ENCODE measurements around the gene SMPD2.

Gene SMPD2

GRCh38 chr6:109455437-109456110 lies 15.1 kb downstream of the SMPD2 start, which contains the start of gene MICAL1:
Gene MICAL1, minus strand, starts transcription at chr6:109455772. Its CDS starts 1,576 bp downstream, at chr6:109454196.
- H2AK5ac ChIP-seq (ENCODE audit: low read length) = peak within 1 kb of the TSS; percentile 75
- H3K4me3 ChIP-seq (ENCODE audit: low read depth, low read length) = peak within 1 kb of the TSS; percentile 79
- H3K79me1 ChIP-seq (ENCODE audit: low read length) = peaks cover 9% of the 10 kb centered on the region
- peaks cover 1% of the 10 kb centered on the region for H3K9me3 ChIP-seq (ENCODE audit: insufficient read depth, low read depth, low read length)
- H3K18ac ChIP-seq (ENCODE audit: low read length) = peak within 1 kb of the TSS; percentile 86
- WGBS (ENCODE audit: extremely low coverage, insufficient coverage, insufficient read length) = no CpG with 5 or more reads among the region's 70 CpGs
- no peaks in the 10 kb centered on the region for H3K27me3 ChIP-seq (ENCODE audit: insufficient read depth, low read length)
- H3K9ac ChIP-seq (ENCODE audit: low read length) = peak within 1 kb of the TSS; percentile 80
- H3K23ac ChIP-seq (ENCODE audit: low read length) = no peak within 1 kb of the TSS
- H3K4me1 ChIP-seq (ENCODE audit: control insufficient read depth in 1 of 2, insufficient read depth in 2 of 2, low read length in 2 of 2) = peaks cover 5 to 9% of the 10 kb centered on the region in 2 experiments
- H2AFZ ChIP-seq (ENCODE audit: insufficient read depth, low read length, poor library complexity) = peak within 1 kb of the TSS; percentile 79
- peaks cover 21 to 22% of the 10 kb centered on the region in 2 experiments for H3K36me3 ChIP-seq (ENCODE audit: control insufficient read depth in 1 of 2, insufficient read depth in 2 of 2, low read length in 2 of 2)
- H3K27ac ChIP-seq (ENCODE audit: low read depth, low read length) = peak within 1 kb of the TSS; percentile 10
- peak; percentile 36 to 56 for DNase-seq
- peak within 1 kb of the TSS; percentile 73 for H2BK120ac ChIP-seq (ENCODE audit: insufficient read depth, low read length, poor library complexity)
- H3K79me2 ChIP-seq (ENCODE audit: control insufficient read depth, insufficient read depth, low read length, poor library complexity) = peaks cover 7% of the 10 kb centered on the region
- H4K8ac ChIP-seq (ENCODE audit: low read depth, low read length) = peak within 1 kb of the TSS; percentile 83
- H3K4ac ChIP-seq (ENCODE audit: low read depth, low read length) = peak within 1 kb of the TSS; percentile 56
- H3K14ac ChIP-seq (ENCODE audit: low read length) = peak within 1 kb of the TSS; percentile 90
- H2BK5ac ChIP-seq (ENCODE audit: low read depth, low read length, poor library complexity) = peak within 1 kb of the TSS; percentile 32
- H4K91ac ChIP-seq (ENCODE audit: low read depth, low read length) = peak within 1 kb of the TSS; percentile 93
- peak within 1 kb of the TSS; percentile 83 for H4K12ac ChIP-seq (ENCODE audit: low read depth, low read length)
- H2BK12ac ChIP-seq (ENCODE audit: low read length) = no peak within 1 kb of the TSS
- peak within 1 kb of the TSS; percentile 98 for H3K4me2 ChIP-seq (ENCODE audit: low read length)

GRCh38 chr6:109456111-109456583 lies 15.6 kb downstream of the SMPD2 start:
- no peak for DNase-seq

GRCh38 chr6:109456710-109457561 lies 16.4 kb downstream of the SMPD2 start:
- Histone ChIP-seq H3K18ac (ENCODE audit: low read length) (no peak overlapping the region), H3K4ac (ENCODE audit: low read depth, low read length) (no peak overlapping the region), H3K4me2 (ENCODE audit: low read length) (peak overlapping the region; percentile 98), H4K8ac (ENCODE audit: low read depth, low read length) (no peak overlapping the region), H2AFZ (ENCODE audit: insufficient read depth, low read length, poor library complexity) (no peak overlapping the region), H3K23ac (ENCODE audit: low read length) (no peak overlapping the region), H3K4me1 (ENCODE audit: control insufficient read depth in 1 of 2, insufficient read depth in 2 of 2, low read length in 2 of 2) (peaks cover 5 to 9% of the 10 kb centered on the region in 2 experiments), H3K79me1 (ENCODE audit: low read length) (peaks cover 9% of the 10 kb centered on the region), H4K91ac (ENCODE audit: low read depth, low read length) (no peak overlapping the region), H2AK5ac (ENCODE audit: low read length) (no peak overlapping the region), H3K79me2 (ENCODE audit: control insufficient read depth, insufficient read depth, low read length, poor library complexity) (peaks cover 7% of the 10 kb centered on the region), H3K27ac (ENCODE audit: low read depth, low read length) (no peak overlapping the region), H2BK5ac (ENCODE audit: low read depth, low read length, poor library complexity) (no peak overlapping the region), H3K27me3 (ENCODE audit: insufficient read depth, low read length) (no peaks in the 10 kb centered on the region), H3K9me3 (ENCODE audit: insufficient read depth, low read depth, low read length) (peaks cover 1% of the 10 kb centered on the region), H3K36me3 (ENCODE audit: control insufficient read depth in 1 of 2, insufficient read depth in 2 of 2, low read length in 2 of 2) (peaks cover 14 to 17% of the 10 kb centered on the region in 2 experiments), H3K9ac (ENCODE audit: low read length) (no peak overlapping the region), H2BK120ac (ENCODE audit: insufficient read depth, low read length, poor library complexity) (no peak overlapping the region), H2BK12ac (ENCODE audit: low read length) (no peak overlapping the region), H4K12ac (ENCODE audit: low read depth, low read length) (no peak overlapping the region), H3K4me3 (ENCODE audit: low read depth, low read length) (no peak overlapping the region), H3K14ac (ENCODE audit: low read length) (no peak overlapping the region)
- peak in 1 of 2 donors; percentile 27 for DNase-seq
- no CpG with 5 or more reads among the region's 16 CpGs for WGBS (ENCODE audit: extremely low coverage, insufficient coverage, insufficient read length)

More at GRCh38 chr6:109456111-109456583, 15.6 kb downstream of the SMPD2 start:
- no peak overlapping the region for H3K23ac ChIP-seq (ENCODE audit: low read length)
- H3K27ac ChIP-seq (ENCODE audit: low read depth, low read length) = peak overlapping the region; percentile 10
- peak overlapping the region; percentile 79 for H2AFZ ChIP-seq (ENCODE audit: insufficient read depth, low read length, poor library complexity)
- H4K8ac ChIP-seq (ENCODE audit: low read depth, low read length) = peak overlapping the region; percentile 79
- peaks cover 7% of the 10 kb centered on the region for H3K79me2 ChIP-seq (ENCODE audit: control insufficient read depth, insufficient read depth, low read length, poor library complexity)
- peaks cover 9% of the 10 kb centered on the region for H3K79me1 ChIP-seq (ENCODE audit: low read length)
- H4K91ac ChIP-seq (ENCODE audit: low read depth, low read length) = peak overlapping the region; percentile 60
- H3K18ac ChIP-seq (ENCODE audit: low read length) = peak overlapping the region; percentile 86
- peak overlapping the region; percentile 80 for H3K9ac ChIP-seq (ENCODE audit: low read length)
- H3K4me3 ChIP-seq (ENCODE audit: low read depth, low read length) = peak overlapping the region; percentile 79
- peak overlapping the region; percentile 40 for H2BK120ac ChIP-seq (ENCODE audit: insufficient read depth, low read length, poor library complexity)
- no peaks in the 10 kb centered on the region for H3K27me3 ChIP-seq (ENCODE audit: insufficient read depth, low read length)
- peak overlapping the region; percentile 6 for H2BK5ac ChIP-seq (ENCODE audit: low read depth, low read length, poor library complexity)
- H3K4me1 ChIP-seq (ENCODE audit: control insufficient read depth in 1 of 2, insufficient read depth in 2 of 2, low read length in 2 of 2) = peaks cover 5 to 9% of the 10 kb centered on the region in 2 experiments
- H4K12ac ChIP-seq (ENCODE audit: low read depth, low read length) = peak overlapping the region; percentile 78
- no peak overlapping the region for H2BK12ac ChIP-seq (ENCODE audit: low read length)
- H3K4me2 ChIP-seq (ENCODE audit: low read length) = peak overlapping the region; percentile 98
- peak overlapping the region; percentile 53 for H3K14ac ChIP-seq (ENCODE audit: low read length)
- peaks cover 21 to 22% of the 10 kb centered on the region in 2 experiments for H3K36me3 ChIP-seq (ENCODE audit: control insufficient read depth in 1 of 2, insufficient read depth in 2 of 2, low read length in 2 of 2)
- peak overlapping the region; percentile 47 for H3K4ac ChIP-seq (ENCODE audit: low read depth, low read length)
- no CpG with 5 or more reads among the region's 38 CpGs for WGBS (ENCODE audit: extremely low coverage, insufficient coverage, insufficient read length)
- peaks cover 1% of the 10 kb centered on the region for H3K9me3 ChIP-seq (ENCODE audit: insufficient read depth, low read depth, low read length)
- peak overlapping the region; percentile 75 for H2AK5ac ChIP-seq (ENCODE audit: low read length)

- peaks cover 9% of the 10 kb centered on the region for H3K79me1 ChIP-seq (ENCODE audit: low read length)
- no peak overlapping the region for H3K27ac ChIP-seq (ENCODE audit: low read depth, low read length)
- WGBS (ENCODE audit: extremely low coverage, insufficient coverage, insufficient read length) = no CpG with 5 or more reads among the region's 6 CpGs
- no peak overlapping the region for H2BK5ac ChIP-seq (ENCODE audit: low read depth, low read length, poor library complexity)
- no peak overlapping the region for H4K91ac ChIP-seq (ENCODE audit: low read depth, low read length)
- no peak overlapping the region for H4K12ac ChIP-seq (ENCODE audit: low read depth, low read length)
- peaks cover 7% of the 10 kb centered on the region for H3K79me2 ChIP-seq (ENCODE audit: control insufficient read depth, insufficient read depth, low read length, poor library complexity)
- H3K4me2 ChIP-seq (ENCODE audit: low read length) = no peak overlapping the region
- H4K8ac ChIP-seq (ENCODE audit: low read depth, low read length) = no peak overlapping the region
- H3K9ac ChIP-seq (ENCODE audit: low read length) = no peak overlapping the region
- DNase-seq = peak in 1 of 2 donors; percentile 66
- no peak overlapping the region for H3K18ac ChIP-seq (ENCODE audit: low read length)
- no peak overlapping the region for H2AK5ac ChIP-seq (ENCODE audit: low read length)
- no peak overlapping the region for H3K14ac ChIP-seq (ENCODE audit: low read length)
- no peaks in the 10 kb centered on the region for H3K27me3 ChIP-seq (ENCODE audit: insufficient read depth, low read length)
- H2AFZ ChIP-seq (ENCODE audit: insufficient read depth, low read length, poor library complexity) = no peak overlapping the region
- peaks cover 1% of the 10 kb centered on the region for H3K9me3 ChIP-seq (ENCODE audit: insufficient read depth, low read depth, low read length)
- H3K23ac ChIP-seq (ENCODE audit: low read length) = no peak overlapping the region
- H3K4me1 ChIP-seq (ENCODE audit: control insufficient read depth in 1 of 2, insufficient read depth in 2 of 2, low read length in 2 of 2) = peaks cover 5 to 9% of the 10 kb centered on the region in 2 experiments
- H3K4ac ChIP-seq (ENCODE audit: low read depth, low read length) = no peak overlapping the region
- no peak overlapping the region for H2BK120ac ChIP-seq (ENCODE audit: insufficient read depth, low read length, poor library complexity)
- H2BK12ac ChIP-seq (ENCODE audit: low read length) = no peak overlapping the region
- peaks cover 10 to 11% of the 10 kb centered on the region in 2 experiments for H3K36me3 ChIP-seq (ENCODE audit: control insufficient read depth in 1 of 2, insufficient read depth in 2 of 2, low read length in 2 of 2)
- H3K4me3 ChIP-seq (ENCODE audit: low read depth, low read length) = no peak overlapping the region
Observed at GRCh38 chr6:109457562-109457996, 17.1 kb downstream of the SMPD2 start.

All from trophoblast cell (in vitro differentiated cells and primary cell).